Suprapubic skin (tissue), 4 donors: ENCODE measurements around the gene CYBC1.

ENCODE experiments used
- EP300 ChIP-seq: sonication (generic); formaldehyde crosslinking; IDR thresholded peaks from one replicate; pipeline ENCODE4 v1.6.1; 2017; ENCODE audit warnings: antibody characterized with exemption
- POLR2A ChIP-seq, 2 donors: fragments of 450-650 bp; IDR thresholded peaks; one replicate each; pipeline ENCODE4 v1.6.1; 2017; ENCODE audit warnings: antibody characterized with exemption in 2 of 2, mild to moderate bottlenecking in 2 of 2, moderate library complexity in 2 of 2
- POLR2AphosphoS5 ChIP-seq, 3 donors: sonication (generic); formaldehyde crosslinking; IDR thresholded peaks; one replicate each; pipeline ENCODE4 v1.6.1; 2017; ENCODE audit warnings: antibody characterized with exemption in 3 of 3
- TF ChIP-seq, protein P1 (sequence below), 2 donors: fragments of 200-600 bp in 1 of 2; fragments of 450-650 bp in 1 of 2; sonication (generic) in 1 of 2; IDR thresholded peaks; one replicate each; pipeline ENCODE4 v1.5.1; 2016 to 2019; ENCODE audit warnings: antibody characterized with exemption in 2 of 2, mild to moderate bottlenecking in 1 of 2, moderate library complexity in 1 of 2

- TF ChIP-seq, protein P1, sequence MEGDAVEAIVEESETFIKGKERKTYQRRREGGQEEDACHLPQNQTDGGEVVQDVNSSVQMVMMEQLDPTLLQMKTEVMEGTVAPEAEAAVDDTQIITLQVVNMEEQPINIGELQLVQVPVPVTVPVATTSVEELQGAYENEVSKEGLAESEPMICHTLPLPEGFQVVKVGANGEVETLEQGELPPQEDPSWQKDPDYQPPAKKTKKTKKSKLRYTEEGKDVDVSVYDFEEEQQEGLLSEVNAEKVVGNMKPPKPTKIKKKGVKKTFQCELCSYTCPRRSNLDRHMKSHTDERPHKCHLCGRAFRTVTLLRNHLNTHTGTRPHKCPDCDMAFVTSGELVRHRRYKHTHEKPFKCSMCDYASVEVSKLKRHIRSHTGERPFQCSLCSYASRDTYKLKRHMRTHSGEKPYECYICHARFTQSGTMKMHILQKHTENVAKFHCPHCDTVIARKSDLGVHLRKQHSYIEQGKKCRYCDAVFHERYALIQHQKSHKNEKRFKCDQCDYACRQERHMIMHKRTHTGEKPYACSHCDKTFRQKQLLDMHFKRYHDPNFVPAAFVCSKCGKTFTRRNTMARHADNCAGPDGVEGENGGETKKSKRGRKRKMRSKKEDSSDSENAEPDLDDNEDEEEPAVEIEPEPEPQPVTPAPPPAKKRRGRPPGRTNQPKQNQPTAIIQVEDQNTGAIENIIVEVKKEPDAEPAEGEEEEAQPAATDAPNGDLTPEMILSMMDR (IDR thresholded peaks at IDR 0.05) = no peak
- TF ChIP-seq EP300 (no peak), POLR2A (IDR thresholded peaks at IDR 0.05) (no peak), POLR2AphosphoS5 (IDR thresholded peaks at IDR 0.05) (no peak)
Measured at GRCh38 chr17:82449131-82449882, 1.2 kb downstream of the CYBC1 start.
